ENCODE data around the gene OTULINL.

Gene OTULINL

GRCh38 chr5:14574891-14575508, 6.6 kb upstream of the OTULINL start:
- H3K4me1 ChIP-seq (ENCODE audit: insufficient read depth, poor library complexity, severe bottlenecking), result no peaks in the 10 kb centered on the region
- DNase-seq (ENCODE audit: low spot score) (no peak), ATAC-seq (ENCODE audit: low read depth) (peak; percentile 52; the same call in 2 of the 3 replicates)
- no peaks in the 10 kb centered on the region for H3K9me3 ChIP-seq (ENCODE audit: severe bottlenecking)
- no peak overlapping the region for H3K4me3 ChIP-seq (ENCODE audit: severe bottlenecking)
- no peaks in the 10 kb centered on the region for H3K36me3 ChIP-seq (ENCODE audit: low read depth)
- no peak for TF ChIP-seq CTCF (IDR thresholded peaks at IDR 0.05; ENCODE audit: poor library complexity, severe bottlenecking)
- no peak overlapping the region for H3K27ac ChIP-seq (ENCODE audit: poor library complexity, severe bottlenecking)
- H3K27me3 ChIP-seq (ENCODE audit: insufficient read depth, poor library complexity, severe bottlenecking), result no peaks in the 10 kb centered on the region

- Histone ChIP-seq H3K9me3 (ENCODE audit: severe bottlenecking) (no peaks in the 10 kb centered on the region), H3K27ac (ENCODE audit: poor library complexity, severe bottlenecking) (no peak overlapping the region), H3K4me3 (ENCODE audit: severe bottlenecking) (no peak overlapping the region), H3K4me1 (ENCODE audit: insufficient read depth, poor library complexity, severe bottlenecking) (peaks cover 5% of the 10 kb centered on the region), H3K27me3 (ENCODE audit: insufficient read depth, poor library complexity, severe bottlenecking) (no peaks in the 10 kb centered on the region), H3K36me3 (ENCODE audit: low read depth) (no peaks in the 10 kb centered on the region)
- no peak for TF ChIP-seq CTCF (IDR thresholded peaks at IDR 0.05; ENCODE audit: poor library complexity, severe bottlenecking)
- ATAC-seq (ENCODE audit: low read depth), result no peak
- DNase-seq (ENCODE audit: low spot score), result no peak
These were observed 5.4 kb upstream of the OTULINL start for GRCh38 chr5:14576206-14576605.

GRCh38 chr5:14577079-14577725, 4.4 kb upstream of the OTULINL start:
- TF ChIP-seq CTCF (IDR thresholded peaks at IDR 0.05; ENCODE audit: poor library complexity, severe bottlenecking), result no peak
- Histone ChIP-seq H3K36me3 (ENCODE audit: low read depth) (no peaks in the 10 kb centered on the region), H3K27me3 (ENCODE audit: insufficient read depth, poor library complexity, severe bottlenecking) (no peaks in the 10 kb centered on the region), H3K27ac (ENCODE audit: poor library complexity, severe bottlenecking) (no peak overlapping the region), H3K4me1 (ENCODE audit: insufficient read depth, poor library complexity, severe bottlenecking) (peaks cover 5% of the 10 kb centered on the region), H3K4me3 (ENCODE audit: severe bottlenecking) (no peak overlapping the region), H3K9me3 (ENCODE audit: severe bottlenecking) (no peaks in the 10 kb centered on the region)
- DNase-seq (ENCODE audit: low spot score), result no peak
- no peak for ATAC-seq (ENCODE audit: low read depth)

GRCh38 chr5:14577971-14578370, 3.6 kb upstream of the OTULINL start:
- Histone ChIP-seq H3K36me3 (ENCODE audit: low read depth) (no peaks in the 10 kb centered on the region), H3K27ac (ENCODE audit: poor library complexity, severe bottlenecking) (no peak overlapping the region), H3K4me3 (ENCODE audit: severe bottlenecking) (no peak overlapping the region), H3K9me3 (ENCODE audit: severe bottlenecking) (no peaks in the 10 kb centered on the region), H3K4me1 (ENCODE audit: insufficient read depth, poor library complexity, severe bottlenecking) (peaks cover 5% of the 10 kb centered on the region), H3K27me3 (ENCODE audit: insufficient read depth, poor library complexity, severe bottlenecking) (no peaks in the 10 kb centered on the region)
- DNase-seq (ENCODE audit: low spot score) (no peak), ATAC-seq (ENCODE audit: low read depth) (no peak)
- TF ChIP-seq CTCF (IDR thresholded peaks at IDR 0.05; ENCODE audit: poor library complexity, severe bottlenecking), result no peak

- TF ChIP-seq CTCF (IDR thresholded peaks at IDR 0.05; ENCODE audit: poor library complexity, severe bottlenecking), result no peak
- Histone ChIP-seq H3K27ac (ENCODE audit: poor library complexity, severe bottlenecking) (no peak overlapping the region), H3K9me3 (ENCODE audit: severe bottlenecking) (no peaks in the 10 kb centered on the region), H3K27me3 (ENCODE audit: insufficient read depth, poor library complexity, severe bottlenecking) (no peaks in the 10 kb centered on the region), H3K36me3 (ENCODE audit: low read depth) (no peaks in the 10 kb centered on the region), H3K4me3 (ENCODE audit: severe bottlenecking) (no peak overlapping the region), H3K4me1 (ENCODE audit: insufficient read depth, poor library complexity, severe bottlenecking) (peaks cover 5% of the 10 kb centered on the region)
- DNase-seq (ENCODE audit: low spot score) (no peak), ATAC-seq (ENCODE audit: low read depth) (no peak)
These were observed 2.3 kb upstream of the OTULINL start for GRCh38 chr5:14579246-14579645.
